Heart right ventricle (tissue), 16 donors: ENCODE measurements around the gene PAQR8. TPM values are rescaled to one million over a fixed set of nuclear protein-coding genes. Genes with fewer than 3 reads are reported as not detected.

Experiments used
- ATAC-seq, 8 donors: fragments of 200-7000 bp; cut with Tn5 transposase; one replicate each; pipeline ENCODE4 v1.9.1; 2020; ENCODE audit warnings: mild to moderate bottlenecking in 8 of 8, moderate library complexity in 8 of 8, moderate number of reproducible peaks in 1 of 8
- DNase-seq, 2 donors: peaks; one replicate each; pipeline ENCODE4 v3.0.0-alpha.2; 2020
- H3K27ac ChIP-seq, 10 donors: fragments of 200-600 bp; sonication (generic) in 2 of 10; one replicate each; pipeline versions ENCODE4 v1.5.0 to v1.8.0; 2020 to 2022; ENCODE audit warnings: mild to moderate bottlenecking in 3 of 10
- H3K27me3 ChIP-seq, 7 donors: fragments of 200-600 bp; one replicate each; pipeline ENCODE4 v1.8.0; 2021 to 2022; ENCODE audit warnings: mild to moderate bottlenecking in 2 of 7
- H3K36me3 ChIP-seq, 9 donors: fragments of 200-600 bp; sonication (generic) in 1 of 9; one replicate each; pipeline versions ENCODE4 v1.5.0 to v1.8.0; 2020 to 2022; ENCODE audit warnings: mild to moderate bottlenecking in 2 of 9
- H3K4me1 ChIP-seq, 9 donors: fragments of 200-600 bp; sonication (generic) in 1 of 9; one replicate each; pipeline versions ENCODE4 v1.5.0 to v1.8.0; 2020 to 2022; ENCODE audit warnings: mild to moderate bottlenecking in 4 of 9
- H3K4me3 ChIP-seq, 10 donors: fragments of 200-600 bp; sonication (generic) in 2 of 10; one replicate each; pipeline versions ENCODE4 v1.5.0 to v1.8.0; 2020 to 2022; ENCODE audit warnings: mild to moderate bottlenecking in 7 of 10, moderate library complexity in 2 of 10
- H3K9me3 ChIP-seq, 11 donors: fragments of 200-600 bp in 10 of 11; sonication (generic) in 2 of 11; one replicate each; pipeline versions ENCODE4 v1.5.0 to v1.8.0; 2013 to 2022; ENCODE audit warnings: mild to moderate bottlenecking in 2 of 11, control low read depth in 1 of 11, moderate library complexity in 1 of 11
- CTCF ChIP-seq, 9 donors: fragments of 200-600 bp; sonication (generic) in 2 of 9; IDR thresholded peaks; one replicate each; pipeline versions ENCODE4 v1.5.0 to v1.8.0; 2021 to 2022; ENCODE audit warnings: antibody characterized with exemption in 9 of 9, mild to moderate bottlenecking in 5 of 9, moderate library complexity in 1 of 9
- WGBS, 2 donors: extraction: QIAGEN DNeasy Blood & Tissue Kit; methylation state at CpG; one replicate each; pipeline ENCODE4 v1.1.7; 2013; ENCODE audit warnings: inconsistent platforms in 1 of 2; 5-methylcytosine and 5-hydroxymethylcytosine counted together
- intact Hi-C, 10 donors: fragments of 100-400 bp; cut with DNase I; formaldehyde crosslinking; loops; one replicate each; pipeline versions ENCODE4 v1.11.1 to v1.14.2; 2022
- polyA plus RNA-seq, 2 donors: library from polyadenylated mRNA; stranded (reverse); fragments of 200-250 nt; gene quantifications; one replicate each; pipeline ENCODE4 v1.2.3, GENCODE V29; 2013
- total RNA-seq, 10 donors: library from RNA; stranded (reverse); fragmentation: NEBNext Ultra II Directional in 3 of 10; extraction: Animal tissue kit (Norgen Biotek cat#: 25700) in 3 of 10; gene quantifications; one replicate each; pipeline versions ENCODE4 v1.2.1 to v1.2.4, GENCODE V29; 2021 to 2023
- donor health status: Arrhythmogenic right ventricular cardiomyopathy.
- donor health status: ischemic (EF 13 %, LVEDD 7.1; RV severe dilation, severe dysfunction).
- donor health status: healthy with polysubstance abuse.
- donor health status: DM: no; HTN: yes; CAD: no.
- donor health status: DM: no; HTN: no; CAD: no.
- donor health status: ischemic (EF 25% LVEDD 6.9; RV normal size, moderate dysfunction).
- donor health status: ischemic (EF 25% LVEDD 5.7; RV mildly dilated, moderate dysfunction).
- donor health status: healthy.
- donor health status: DM: yes; HTN: yes; CAD: no.
- donor health status: Ischemic cardiomyopathy.
- donor health status: ischemic (EF 35%, LVEDD 5.7; RV mildly dilated, moderate dysfunction).
- donor health status: nonischemic (EF 11% LVEDD 7.7; RV severe dilation, severe dysfunction).
- donor health status: DM: yes; HTN: yes; CAD: no.
- donor health status: PGD.
- donor health status: ischemic (EF 29% LVEDD 5.4; RV normal size, mild dysfunction).
- donor health status: nonischemic (EF 23%, LVEDD 6.1; RV moderate dilation, normal function).

Gene PAQR8
- total and polyA plus RNA-seq, 12 donors: 1.0 to 6.3 (median 2.8) TPM

DNA sequence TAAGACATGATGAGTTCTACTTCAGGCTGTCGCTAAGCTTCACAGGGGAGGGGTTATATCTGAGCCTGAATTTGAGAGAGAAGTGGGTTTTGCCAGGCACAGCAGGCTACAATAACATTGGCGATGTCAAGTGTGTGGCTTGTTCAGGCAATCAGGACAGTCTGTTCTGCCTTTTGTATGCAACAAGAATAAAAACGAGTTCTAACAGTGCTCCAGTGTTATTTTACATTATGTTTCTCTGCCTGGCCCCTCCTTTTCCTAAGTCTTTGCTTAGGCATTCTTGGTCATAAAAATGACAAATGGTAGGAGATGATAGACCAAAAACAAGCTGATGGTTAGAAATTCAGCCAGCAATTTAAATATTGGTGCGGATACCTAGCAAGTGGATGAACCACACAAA lies 26.8 kb downstream of the PAQR8 start:
- no peaks in the 10 kb centered on the region for H3K27me3 ChIP-seq
- ATAC-seq (no peak), DNase-seq (no peak)
- H3K27ac ChIP-seq: peak overlapping the region in 1 of 10 donors; percentile 70
- peaks cover 0 to 4% (median 0%) of the 10 kb centered on the region in 11 donors for H3K9me3 ChIP-seq
- no peak overlapping the region for H3K4me3 ChIP-seq
- intact Hi-C loops: no loop called here
- H3K36me3 ChIP-seq: no peaks in the 10 kb centered on the region
- no peak for TF ChIP-seq CTCF (IDR thresholded peaks at IDR 0.05)
- peaks cover 3 to 27% (median 17%) of the 10 kb centered on the region in 9 donors for H3K4me1 ChIP-seq
- 93% methylated on average over 4 of the region's 4 CpGs for WGBS, 2 donors

- Histone ChIP-seq H3K4me3 (no peak overlapping the region), H3K27ac (peak overlapping the region in 2 of 10 donors; percentile 34 to 70), H3K27me3 (no peaks in the 10 kb centered on the region), H3K36me3 (no peaks in the 10 kb centered on the region), H3K9me3 (peaks cover 0 to 4% (median 0%) of the 10 kb centered on the region in 11 donors), H3K4me1 (peaks cover 3 to 27% (median 17%) of the 10 kb centered on the region in 9 donors)
- ATAC-seq (peak in 1 of 8 donors; percentile 24), DNase-seq (no peak)
- 71 to 86% methylated on average over 1 of the region's 1 CpG for WGBS, 2 donors
- peak in 1 of 9 donors; percentile 5 for TF ChIP-seq CTCF (IDR thresholded peaks at IDR 0.05)
- intact Hi-C loops: no loop called here
These were observed 27.3 kb downstream of the PAQR8 start for GRCh38 chr6:52389264-52389625.

GRCh38 chr6:52389626-52390360 lies 27.8 kb downstream of the PAQR8 start:
- Histone ChIP-seq H3K27ac (peak overlapping the region in 3 of 10 donors; percentile 12 to 70 (median 34)), H3K4me1 (peaks cover 3 to 27% (median 17%) of the 10 kb centered on the region in 9 donors), H3K4me3 (no peak overlapping the region), H3K9me3 (peaks cover 0 to 4% (median 0%) of the 10 kb centered on the region in 11 donors), H3K36me3 (no peaks in the 10 kb centered on the region), H3K27me3 (no peaks in the 10 kb centered on the region)
- no peak for TF ChIP-seq CTCF (IDR thresholded peaks at IDR 0.05)
- peak in 1 of 2 donors; percentile 54 for DNase-seq
- WGBS, 2 donors: 7 to 8% methylated on average over 8 of the region's 8 CpGs
- ATAC-seq: peak in 6 of 8 donors; percentile 51 to 79 (median 70)
- intact Hi-C loops: loop anchor here in 2 of 10 donors (10.0 kb wide), 2 partner anchors 95 to 105 kb away; partner anchors contain the start of gene MCM3 (in 1 of the 2)

GRCh38 chr6:52390361-52390727 lies 28.4 kb downstream of the PAQR8 start:
- H3K27me3 ChIP-seq: no peaks in the 10 kb centered on the region
- ATAC-seq (peak in 5 of 8 donors; percentile 25 to 71 (median 37)), DNase-seq (no peak)
- WGBS, 2 donors: 44 to 64% methylated on average over 4 of the region's 4 CpGs
- no peaks in the 10 kb centered on the region for H3K36me3 ChIP-seq
- H3K27ac ChIP-seq: peak overlapping the region in 2 of 10 donors; percentile 34 to 70
- no peak for TF ChIP-seq CTCF (IDR thresholded peaks at IDR 0.05)
- peaks cover 3 to 27% (median 17%) of the 10 kb centered on the region in 9 donors for H3K4me1 ChIP-seq
- peaks cover 0 to 4% (median 0%) of the 10 kb centered on the region in 11 donors for H3K9me3 ChIP-seq
- intact Hi-C loops: loop anchor here in 2 of 10 donors (10.0 kb wide), 2 partner anchors 96 to 106 kb away; partner anchors contain the start of gene MCM3 (in 1 of the 2)
- H3K4me3 ChIP-seq: no peak overlapping the region
